ENCODE results near the gene CYP19A1. TPM values are rescaled to one million over a fixed set of nuclear protein-coding genes. Genes with fewer than 3 reads are reported as not detected.

The CYP19A1 gene
- total RNA-seq, 1 experiment from 2014 or later: 2.4 TPM

DNA sequence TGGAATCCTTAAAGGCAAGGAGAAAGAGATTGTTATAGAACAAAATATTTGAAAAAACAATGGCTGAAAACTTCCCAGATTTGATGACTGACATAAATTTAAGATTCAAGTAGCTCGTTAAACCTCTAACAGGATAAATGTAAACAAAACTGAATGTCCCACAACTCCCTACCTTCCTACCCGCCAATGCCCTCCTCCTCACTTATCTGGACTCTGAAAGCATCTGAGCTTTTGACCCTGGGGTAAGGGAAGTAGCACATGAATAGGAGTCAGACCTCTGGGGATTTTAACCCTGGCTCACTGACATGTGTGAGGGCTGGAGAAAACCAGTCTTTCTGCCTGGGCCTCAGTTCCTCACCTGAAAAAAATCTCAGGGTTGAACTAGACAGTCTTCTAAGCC is 26.9 kb downstream of the CYP19A1 start:
- Histone ChIP-seq H3K9me2 (replicated peaks; ENCODE audit: insufficient read depth, low read length) (no peaks in the 10 kb centered on the region), H3K4me3 (ENCODE audit: low read length) (no peak overlapping the region), H3K9me3 (ENCODE audit: low read length) (no peaks in the 10 kb centered on the region), H4K20me1 (ENCODE audit: insufficient read depth, low read depth, low read length) (no peaks in the 10 kb centered on the region), H3K27me3 (ENCODE audit: low read length) (no peaks in the 10 kb centered on the region), H3K79me2 (ENCODE audit: low read length) (no peaks in the 10 kb centered on the region), H3K4me2 (ENCODE audit: low read depth, low read length, poor library complexity, severe bottlenecking) (no peak overlapping the region), H3K36me3 (ENCODE audit: insufficient read depth, low read length) (no peaks in the 10 kb centered on the region), H2AFZ (ENCODE audit: low read length) (no peak overlapping the region), H3K27ac (ENCODE audit: low read length) (no peak overlapping the region), H3K9ac (ENCODE audit: low read length) (no peak overlapping the region), H3K4me1 (ENCODE audit: low read length) (no peaks in the 10 kb centered on the region)
- DNase-seq: no peak

DNA sequence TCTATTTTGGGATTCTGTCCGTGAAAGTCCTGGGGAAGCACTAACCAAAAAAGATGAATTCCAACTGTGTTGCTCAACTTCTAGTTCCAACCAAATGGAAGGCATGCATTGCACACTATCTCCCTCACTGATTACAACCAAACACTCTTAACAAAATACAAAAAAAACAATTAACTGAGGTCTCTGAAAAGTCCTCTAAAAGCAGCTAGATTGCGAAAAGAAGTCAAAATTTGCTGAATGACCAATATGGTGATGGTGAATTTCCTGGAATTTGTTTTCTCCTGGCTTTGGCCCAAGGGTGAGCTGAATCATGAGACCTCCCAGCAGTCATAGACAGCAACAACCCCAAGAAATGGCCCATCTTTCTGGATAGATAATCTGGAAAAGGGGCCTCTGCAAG is 28.3 kb downstream of the CYP19A1 start:
- H3K27ac ChIP-seq (ENCODE audit: low read length): no peak overlapping the region
- no peak overlapping the region for H3K4me3 ChIP-seq (ENCODE audit: low read length)

DNA sequence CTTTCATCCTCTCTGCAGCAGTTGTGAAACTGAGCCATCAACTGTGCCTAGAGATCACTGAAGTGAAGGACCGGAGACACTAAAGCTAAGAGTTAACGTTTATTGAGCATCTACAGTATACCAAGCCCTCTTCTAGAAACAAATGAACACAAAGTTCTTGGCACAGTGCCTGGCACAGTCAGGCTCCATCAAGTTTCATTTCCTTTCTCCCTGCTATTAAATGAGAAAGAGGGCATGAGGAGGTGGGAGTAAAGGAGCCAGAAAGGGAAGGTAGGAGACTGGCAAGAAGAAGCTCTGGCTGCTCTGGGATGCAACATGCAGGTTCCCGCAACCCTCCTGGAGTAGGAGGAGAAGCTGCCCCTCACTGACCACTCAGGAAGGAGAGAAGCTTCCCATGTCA is 30.6 kb downstream of the CYP19A1 start:
- H3K79me2 ChIP-seq (ENCODE audit: low read length): no peaks in the 10 kb centered on the region
- DNase-seq: no peak
- no peaks in the 10 kb centered on the region for H3K36me3 ChIP-seq (ENCODE audit: insufficient read depth, low read length)
- no peak overlapping the region for H3K9ac ChIP-seq (ENCODE audit: low read length)
- H4K20me1 ChIP-seq (ENCODE audit: insufficient read depth, low read depth, low read length): no peaks in the 10 kb centered on the region
- H3K4me3 ChIP-seq (ENCODE audit: low read length): no peak overlapping the region
- no peak overlapping the region for H3K4me2 ChIP-seq (ENCODE audit: low read depth, low read length, poor library complexity, severe bottlenecking)
- no peak overlapping the region for H2AFZ ChIP-seq (ENCODE audit: low read length)
- no peaks in the 10 kb centered on the region for H3K9me3 ChIP-seq (ENCODE audit: low read length)
- H3K27ac ChIP-seq (ENCODE audit: low read length): no peak overlapping the region
- no peaks in the 10 kb centered on the region for H3K4me1 ChIP-seq (ENCODE audit: low read length)
- H3K9me2 ChIP-seq (replicated peaks; ENCODE audit: insufficient read depth, low read length): no peaks in the 10 kb centered on the region
- H3K27me3 ChIP-seq (ENCODE audit: low read length): no peaks in the 10 kb centered on the region

More for the DNA sequence above, 28.3 kb downstream of the CYP19A1 start:
- Histone ChIP-seq H3K79me2 (ENCODE audit: low read length) (no peaks in the 10 kb centered on the region), H4K20me1 (ENCODE audit: insufficient read depth, low read depth, low read length) (no peaks in the 10 kb centered on the region), H3K27me3 (ENCODE audit: low read length) (no peaks in the 10 kb centered on the region), H2AFZ (ENCODE audit: low read length) (no peak overlapping the region), H3K4me2 (ENCODE audit: low read depth, low read length, poor library complexity, severe bottlenecking) (no peak overlapping the region), H3K36me3 (ENCODE audit: insufficient read depth, low read length) (no peaks in the 10 kb centered on the region), H3K9me3 (ENCODE audit: low read length) (no peaks in the 10 kb centered on the region), H3K9ac (ENCODE audit: low read length) (no peak overlapping the region), H3K9me2 (replicated peaks; ENCODE audit: insufficient read depth, low read length) (no peaks in the 10 kb centered on the region), H3K4me1 (ENCODE audit: low read length) (no peaks in the 10 kb centered on the region)
- DNase-seq: no peak

DNA sequence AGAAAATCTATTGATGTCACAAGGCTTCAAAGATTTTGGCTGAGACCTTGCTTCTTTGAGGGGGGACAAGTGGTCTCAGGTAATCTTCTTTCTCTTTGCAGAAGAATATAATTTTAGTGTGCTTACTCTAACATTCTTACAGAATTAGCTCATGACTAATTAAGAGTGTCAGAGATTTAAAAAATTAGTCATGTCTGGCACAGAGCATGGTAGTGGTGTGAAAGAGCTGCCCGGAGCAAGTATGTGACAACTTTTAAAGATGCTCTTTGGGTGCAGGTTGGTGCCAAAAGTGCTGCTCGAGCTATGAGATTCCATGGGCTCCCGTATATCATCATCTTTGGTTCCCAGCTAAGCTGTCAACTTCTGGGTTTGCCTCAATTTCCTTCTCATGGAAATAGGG is 31.1 kb downstream of the CYP19A1 start:
- no peak overlapping the region for H3K9ac ChIP-seq (ENCODE audit: low read length)
- H3K4me2 ChIP-seq (ENCODE audit: low read depth, low read length, poor library complexity, severe bottlenecking): no peak overlapping the region
- no peaks in the 10 kb centered on the region for H3K9me2 ChIP-seq (replicated peaks; ENCODE audit: insufficient read depth, low read length)
- no peak for DNase-seq
- H3K36me3 ChIP-seq (ENCODE audit: insufficient read depth, low read length): no peaks in the 10 kb centered on the region
- no peak overlapping the region for H3K4me3 ChIP-seq (ENCODE audit: low read length)
- H3K79me2 ChIP-seq (ENCODE audit: low read length): no peaks in the 10 kb centered on the region
- no peak overlapping the region for H3K27ac ChIP-seq (ENCODE audit: low read length)
- H3K27me3 ChIP-seq (ENCODE audit: low read length): no peaks in the 10 kb centered on the region
- no peaks in the 10 kb centered on the region for H3K9me3 ChIP-seq (ENCODE audit: low read length)
- H4K20me1 ChIP-seq (ENCODE audit: insufficient read depth, low read depth, low read length): no peaks in the 10 kb centered on the region
- H3K4me1 ChIP-seq (ENCODE audit: low read length): no peaks in the 10 kb centered on the region
- H2AFZ ChIP-seq (ENCODE audit: low read length): no peak overlapping the region

DNA sequence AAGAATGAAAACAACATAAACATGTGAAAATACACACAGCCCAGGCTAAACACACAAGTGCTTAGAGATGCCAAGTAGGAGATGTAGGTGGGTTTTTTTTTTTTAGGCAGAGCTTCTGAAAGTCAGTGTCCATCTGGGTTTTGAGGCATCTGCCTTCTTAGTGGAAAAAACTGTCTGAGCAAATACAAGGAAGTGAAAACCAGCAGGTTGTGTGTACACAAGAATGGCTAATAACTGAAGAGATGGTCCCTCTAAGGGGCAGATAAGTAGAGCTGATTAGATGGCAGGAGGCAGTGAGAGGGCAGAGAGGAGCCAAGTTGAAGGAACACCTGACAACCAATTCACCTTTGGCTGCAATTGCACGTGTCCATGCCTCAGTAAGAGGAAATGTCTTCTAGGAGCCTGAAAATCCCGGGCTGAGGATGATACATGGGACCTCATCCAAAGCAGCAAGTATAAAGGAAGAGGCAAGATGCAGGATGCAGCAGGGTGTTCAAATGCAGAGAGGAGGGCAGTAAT is 34.9 kb downstream of the CYP19A1 start:
- DNase-seq: no peak
- no peaks in the 10 kb centered on the region for H3K4me1 ChIP-seq (ENCODE audit: low read length)
- no peak overlapping the region for H3K9ac ChIP-seq (ENCODE audit: low read length)
- no peaks in the 10 kb centered on the region for H3K36me3 ChIP-seq (ENCODE audit: insufficient read depth, low read length)
- H3K79me2 ChIP-seq (ENCODE audit: low read length): no peaks in the 10 kb centered on the region
- no peak overlapping the region for H3K27ac ChIP-seq (ENCODE audit: low read length)
- H3K4me2 ChIP-seq (ENCODE audit: low read depth, low read length, poor library complexity, severe bottlenecking): no peak overlapping the region
- H3K4me3 ChIP-seq (ENCODE audit: low read length): no peak overlapping the region
- H3K9me3 ChIP-seq (ENCODE audit: low read length): no peaks in the 10 kb centered on the region
- no peaks in the 10 kb centered on the region for H3K27me3 ChIP-seq (ENCODE audit: low read length)
- H3K9me2 ChIP-seq (replicated peaks; ENCODE audit: insufficient read depth, low read length): no peaks in the 10 kb centered on the region
- no peak overlapping the region for H2AFZ ChIP-seq (ENCODE audit: low read length)
- H4K20me1 ChIP-seq (ENCODE audit: insufficient read depth, low read depth, low read length): no peaks in the 10 kb centered on the region

DNA sequence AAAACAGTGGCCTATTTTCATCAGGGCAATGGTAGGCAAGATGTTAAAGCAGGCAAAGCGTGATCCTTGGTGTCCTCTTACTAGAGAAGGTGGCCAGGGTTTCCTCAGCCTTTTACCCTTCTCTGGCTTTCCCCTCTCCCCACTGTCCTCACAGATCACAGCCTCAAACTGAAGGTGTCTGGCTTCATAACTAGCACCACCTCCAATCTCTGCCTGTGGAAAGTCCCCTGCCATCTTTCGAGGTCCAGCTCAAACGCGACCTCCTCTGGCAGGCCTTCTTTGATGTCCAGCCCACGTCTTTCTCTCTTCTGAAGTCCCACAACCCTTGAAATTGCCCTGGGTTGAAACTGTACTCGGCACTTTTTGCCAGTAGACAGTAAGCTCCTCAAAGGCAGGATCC is 35.9 kb downstream of the CYP19A1 start:
- no peak for DNase-seq
- Histone ChIP-seq H3K4me1 (ENCODE audit: low read length) (no peaks in the 10 kb centered on the region), H2AFZ (ENCODE audit: low read length) (no peak overlapping the region), H3K27me3 (ENCODE audit: low read length) (no peaks in the 10 kb centered on the region), H3K79me2 (ENCODE audit: low read length) (no peaks in the 10 kb centered on the region), H3K4me3 (ENCODE audit: low read length) (no peak overlapping the region), H3K9me2 (replicated peaks; ENCODE audit: insufficient read depth, low read length) (no peaks in the 10 kb centered on the region), H3K27ac (ENCODE audit: low read length) (no peak overlapping the region), H3K9ac (ENCODE audit: low read length) (no peak overlapping the region), H4K20me1 (ENCODE audit: insufficient read depth, low read depth, low read length) (no peaks in the 10 kb centered on the region), H3K9me3 (ENCODE audit: low read length) (no peaks in the 10 kb centered on the region), H3K4me2 (ENCODE audit: low read depth, low read length, poor library complexity, severe bottlenecking) (no peak overlapping the region), H3K36me3 (ENCODE audit: insufficient read depth, low read length) (no peaks in the 10 kb centered on the region)

DNA sequence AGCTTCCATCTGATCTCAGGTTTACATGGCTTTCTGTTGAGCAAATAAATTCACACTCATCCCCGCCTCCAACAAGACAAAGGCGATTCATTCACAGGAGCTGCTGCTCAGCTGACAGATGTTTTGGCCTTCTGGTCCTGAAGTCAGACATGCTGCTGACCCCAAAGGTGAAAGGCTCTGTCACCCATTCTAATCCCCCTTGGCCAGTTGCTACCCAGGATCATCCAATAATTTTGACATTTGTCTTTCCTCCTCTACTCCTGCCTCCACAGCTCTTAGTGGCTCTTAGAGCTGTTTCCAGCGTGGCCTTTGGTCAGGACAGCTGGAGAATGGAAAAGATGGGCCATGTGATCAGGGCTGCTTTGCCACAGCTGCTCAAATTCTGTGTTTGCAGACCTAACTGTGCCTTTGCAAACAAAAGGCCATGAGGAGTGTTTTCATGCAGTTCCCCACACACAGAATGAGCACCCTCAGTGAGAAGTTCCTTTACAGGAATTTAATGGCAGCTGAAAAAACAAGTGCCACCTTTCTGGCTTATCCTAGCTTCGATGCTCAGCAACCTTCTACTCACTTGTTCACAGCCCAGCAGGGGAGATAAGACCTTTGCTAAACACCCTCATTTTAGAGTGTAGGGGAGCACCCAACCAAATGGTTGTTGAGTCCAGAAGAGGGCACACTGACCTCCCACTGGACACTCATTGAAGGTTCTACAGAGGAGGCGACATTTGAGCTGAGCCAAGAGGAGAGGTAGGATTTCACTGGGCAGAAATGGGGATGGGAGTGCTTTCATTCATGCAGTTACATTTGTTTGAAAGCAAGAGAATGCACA is 39.0 kb downstream of the CYP19A1 start:
- no peak overlapping the region for H3K4me2 ChIP-seq (ENCODE audit: low read depth, low read length, poor library complexity, severe bottlenecking)
- no peaks in the 10 kb centered on the region for H3K27me3 ChIP-seq (ENCODE audit: low read length)
- no peaks in the 10 kb centered on the region for H3K36me3 ChIP-seq (ENCODE audit: insufficient read depth, low read length)
- H2AFZ ChIP-seq (ENCODE audit: low read length): no peak overlapping the region
- H3K4me1 ChIP-seq (ENCODE audit: low read length): no peaks in the 10 kb centered on the region
- no peak overlapping the region for H3K27ac ChIP-seq (ENCODE audit: low read length)
- DNase-seq: no peak
- no peak overlapping the region for H3K9ac ChIP-seq (ENCODE audit: low read length)
- H3K4me3 ChIP-seq (ENCODE audit: low read length): no peak overlapping the region
- H3K9me3 ChIP-seq (ENCODE audit: low read length): no peaks in the 10 kb centered on the region
- no peaks in the 10 kb centered on the region for H3K79me2 ChIP-seq (ENCODE audit: low read length)
- H4K20me1 ChIP-seq (ENCODE audit: insufficient read depth, low read depth, low read length): no peaks in the 10 kb centered on the region
- no peaks in the 10 kb centered on the region for H3K9me2 ChIP-seq (replicated peaks; ENCODE audit: insufficient read depth, low read length)

DNA sequence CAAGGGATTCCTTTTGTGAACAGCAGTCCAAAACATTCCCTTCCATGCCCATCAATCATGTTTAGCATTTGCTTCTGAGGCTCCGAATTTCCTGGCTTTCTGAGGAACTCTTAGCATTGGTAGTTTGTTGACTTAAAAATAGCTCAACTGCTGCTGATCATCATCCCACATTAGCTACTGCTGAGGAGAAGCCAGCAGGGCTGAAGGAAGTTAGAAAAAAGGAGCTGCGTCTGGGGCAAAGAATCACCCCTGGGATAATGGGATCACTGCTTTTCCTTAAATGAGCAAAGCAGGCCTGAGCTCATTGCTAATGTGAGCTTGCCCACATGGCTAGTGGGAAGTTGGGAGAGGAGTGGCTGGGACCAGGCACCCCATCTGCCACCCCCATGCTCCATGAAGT is 39.8 kb downstream of the CYP19A1 start:
- H3K36me3 ChIP-seq (ENCODE audit: insufficient read depth, low read length): no peaks in the 10 kb centered on the region
- no peaks in the 10 kb centered on the region for H3K4me1 ChIP-seq (ENCODE audit: low read length)
- H3K9me2 ChIP-seq (replicated peaks; ENCODE audit: insufficient read depth, low read length): no peaks in the 10 kb centered on the region
- H3K27ac ChIP-seq (ENCODE audit: low read length): no peak overlapping the region
- no peak for DNase-seq
- no peak overlapping the region for H3K4me2 ChIP-seq (ENCODE audit: low read depth, low read length, poor library complexity, severe bottlenecking)
- no peaks in the 10 kb centered on the region for H3K9me3 ChIP-seq (ENCODE audit: low read length)
- H2AFZ ChIP-seq (ENCODE audit: low read length): no peak overlapping the region
- no peak overlapping the region for H3K9ac ChIP-seq (ENCODE audit: low read length)
- H3K4me3 ChIP-seq (ENCODE audit: low read length): no peak overlapping the region
- H3K79me2 ChIP-seq (ENCODE audit: low read length): no peaks in the 10 kb centered on the region
- no peaks in the 10 kb centered on the region for H3K27me3 ChIP-seq (ENCODE audit: low read length)
- no peaks in the 10 kb centered on the region for H4K20me1 ChIP-seq (ENCODE audit: insufficient read depth, low read depth, low read length)
